Measurements from ENCODE around the gene CYTH3. TPM values are rescaled to one million over a fixed set of nuclear protein-coding genes. Genes with fewer than 3 reads are reported as not detected.

Gene CYTH3
- total and polyA plus RNA-seq, 2 of the 4 experiments (the other 2 are of a cell fraction) = 14.2 to 34.8 TPM

DNA sequence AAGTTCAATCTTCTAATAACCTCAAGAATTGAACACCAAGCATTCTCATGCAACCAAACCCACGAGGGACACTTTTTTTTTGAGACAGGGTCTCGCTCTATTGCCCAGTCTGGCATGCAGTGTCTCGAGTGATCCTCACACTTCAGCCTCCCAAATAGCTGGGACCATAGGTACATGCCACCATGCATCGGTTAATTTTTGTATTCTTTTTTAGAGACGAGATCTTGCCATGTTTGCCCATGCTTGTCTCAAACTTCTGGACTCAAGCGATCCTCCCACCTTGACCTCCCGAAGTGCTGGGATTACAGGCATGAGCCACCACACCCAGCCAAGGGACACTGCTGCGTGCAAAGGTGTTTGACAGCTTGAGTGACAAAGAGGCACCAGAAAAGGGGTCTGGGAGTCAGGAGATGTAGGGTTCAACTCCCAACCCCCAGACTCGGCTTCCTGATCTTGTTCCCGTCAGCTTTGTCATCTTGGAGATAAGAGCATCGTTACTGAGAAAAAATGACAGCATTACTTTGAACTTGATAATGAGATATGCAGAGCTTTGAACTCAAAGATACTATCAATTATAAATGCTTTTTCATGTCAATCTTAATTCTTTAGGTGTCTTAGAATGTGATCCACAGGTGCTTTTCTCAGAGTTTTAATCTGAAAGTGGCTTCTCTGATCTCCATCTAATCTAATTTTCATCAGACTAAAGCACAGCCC is 1.6 kb upstream of the CYTH3 start:
- DNase-seq (no peak), ATAC-seq (ENCODE audit: low read depth) (no peak)
- H2BK20ac ChIP-seq (ENCODE audit: low read depth, low read length) = no peak overlapping the region
- H3K9me1 ChIP-seq (ENCODE audit: insufficient read depth, low read length) = peaks cover 11% of the 10 kb centered on the region
- no peak overlapping the region for H3K4me2 ChIP-seq (ENCODE audit: low read depth, low read length)
- no TSS peak for BruUV-seq (replicated peaks)
- H4K5ac ChIP-seq (ENCODE audit: low read depth, low read length) = no peak overlapping the region
- no peak overlapping the region for H2BK5ac ChIP-seq (ENCODE audit: low read depth, low read length, poor library complexity, severe bottlenecking)
- peaks cover 21% of the 10 kb centered on the region; the same call in 1 of the 2 replicates for H4K20me1 ChIP-seq (ENCODE audit: insufficient read depth, low read length)
- ChIA-PET CTCF (no interaction called here), POLR2A (ENCODE audit: unreplicated experiment) (no interaction called here)
- H2AFZ ChIP-seq (replicated peaks; ENCODE audit: low read length, poor library complexity) = no peak overlapping the region
- no peak overlapping the region for H4K8ac ChIP-seq (ENCODE audit: low read depth in 2 of 2, low read length in 2 of 2)
- no peak overlapping the region; the same call in 1 of the 2 replicates for H3K18ac ChIP-seq (ENCODE audit: low read depth, low read length)
- no peak overlapping the region for H3K14ac ChIP-seq (replicated peaks; ENCODE audit: low read depth, low read length)
- no peaks in the 10 kb centered on the region for H3K36me3 ChIP-seq (ENCODE audit: control insufficient read depth, insufficient read depth, low read length)
- H3K9me3 ChIP-seq (ENCODE audit: control insufficient read depth, insufficient read depth, low read length) = no peaks in the 10 kb centered on the region
- H3K27me3 ChIP-seq (ENCODE audit: control insufficient read depth, insufficient read depth, low read length) = no peaks in the 10 kb centered on the region
- no peak overlapping the region for H3K23ac ChIP-seq (ENCODE audit: low read depth, low read length)
- no peak overlapping the region; the same call in 1 of the 2 replicates for H3K4ac ChIP-seq (ENCODE audit: low read depth, low read length)
- no peak overlapping the region for H2AK9ac ChIP-seq (replicated peaks; ENCODE audit: low read depth, low read length, poor library complexity)
- no peak overlapping the region for H3K9ac ChIP-seq (ENCODE audit: low read depth, low read length)
- no peak overlapping the region for H2BK15ac ChIP-seq (ENCODE audit: low read depth, low read length)
- peaks cover 14% of the 10 kb centered on the region for H3K4me1 ChIP-seq (ENCODE audit: control insufficient read depth, insufficient read depth, low read length)
- no peak overlapping the region for H3K56ac ChIP-seq (ENCODE audit: extremely low read depth, insufficient read depth, low read length)
- peak overlapping the region; percentile 73; the same call in 1 of the 2 replicates for H2AK5ac ChIP-seq (ENCODE audit: low read depth, low read length)
- intact Hi-C loops (cut with micrococcal nuclease) (loop anchor here (5.0 kb wide), 1 partner anchor 97 kb away; no protein-coding TSS in a partner anchor), in situ Hi-C loops (cut with MboI; ENCODE audit: low sequenced_read_pairs) (no loop called here), dilution Hi-C loops (cut with HindIII; ENCODE audit: low sequenced_read_pairs, unreplicated experiment) (no loop called here)
- peaks cover 20 to 33% of the 10 kb centered on the region in 2 experiments for H3K79me1 ChIP-seq (ENCODE audit: low read depth in 1 of 2, low read length in 2 of 2)
- H3K4me3 ChIP-seq (ENCODE audit: insufficient read depth, low read depth, low read length) = no peak overlapping the region
- WGBS, 2 experiments (ENCODE audit: extremely low coverage in 2 of 2, insufficient read length in 1 of 2) = 95% methylated on average over 6 of the region's 11 CpGs; no CpG with 5 or more reads in 1 of the 2 experiments
- H2BK120ac ChIP-seq (ENCODE audit: low read depth, low read length) = peak overlapping the region; percentile 17; the same call in 1 of the 2 replicates
- no peak overlapping the region for H3K27ac ChIP-seq (ENCODE audit: insufficient read depth, low read length)
- H4K91ac ChIP-seq (ENCODE audit: insufficient read depth, low read depth, low read length) = no peak overlapping the region
- no peak for TF ChIP-seq MXI1 (IDR thresholded peaks at IDR 0.05; ENCODE audit: borderline replicate concordance, low read depth, low read length)
- TF ChIP-seq, protein P1, sequence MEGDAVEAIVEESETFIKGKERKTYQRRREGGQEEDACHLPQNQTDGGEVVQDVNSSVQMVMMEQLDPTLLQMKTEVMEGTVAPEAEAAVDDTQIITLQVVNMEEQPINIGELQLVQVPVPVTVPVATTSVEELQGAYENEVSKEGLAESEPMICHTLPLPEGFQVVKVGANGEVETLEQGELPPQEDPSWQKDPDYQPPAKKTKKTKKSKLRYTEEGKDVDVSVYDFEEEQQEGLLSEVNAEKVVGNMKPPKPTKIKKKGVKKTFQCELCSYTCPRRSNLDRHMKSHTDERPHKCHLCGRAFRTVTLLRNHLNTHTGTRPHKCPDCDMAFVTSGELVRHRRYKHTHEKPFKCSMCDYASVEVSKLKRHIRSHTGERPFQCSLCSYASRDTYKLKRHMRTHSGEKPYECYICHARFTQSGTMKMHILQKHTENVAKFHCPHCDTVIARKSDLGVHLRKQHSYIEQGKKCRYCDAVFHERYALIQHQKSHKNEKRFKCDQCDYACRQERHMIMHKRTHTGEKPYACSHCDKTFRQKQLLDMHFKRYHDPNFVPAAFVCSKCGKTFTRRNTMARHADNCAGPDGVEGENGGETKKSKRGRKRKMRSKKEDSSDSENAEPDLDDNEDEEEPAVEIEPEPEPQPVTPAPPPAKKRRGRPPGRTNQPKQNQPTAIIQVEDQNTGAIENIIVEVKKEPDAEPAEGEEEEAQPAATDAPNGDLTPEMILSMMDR (conservative IDR thresholded peaks at IDR 0.05; ENCODE audit: low read depth, low read length) = no peak
- TF ChIP-seq MAZ (IDR thresholded peaks at IDR 0.05; ENCODE audit: borderline replicate concordance, low read depth, low read length) = no peak
- TF ChIP-seq, protein P2, sequence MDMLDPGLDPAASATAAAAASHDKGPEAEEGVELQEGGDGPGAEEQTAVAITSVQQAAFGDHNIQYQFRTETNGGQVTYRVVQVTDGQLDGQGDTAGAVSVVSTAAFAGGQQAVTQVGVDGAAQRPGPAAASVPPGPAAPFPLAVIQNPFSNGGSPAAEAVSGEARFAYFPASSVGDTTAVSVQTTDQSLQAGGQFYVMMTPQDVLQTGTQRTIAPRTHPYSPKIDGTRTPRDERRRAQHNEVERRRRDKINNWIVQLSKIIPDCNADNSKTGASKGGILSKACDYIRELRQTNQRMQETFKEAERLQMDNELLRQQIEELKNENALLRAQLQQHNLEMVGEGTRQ (IDR thresholded peaks at IDR 0.05; ENCODE audit: low read depth, low read length) = no peak
- TF ChIP-seq BHLHE40 (IDR thresholded peaks at IDR 0.05; ENCODE audit: low read depth, low read length) = no peak
- TF ChIP-seq, protein P3, sequence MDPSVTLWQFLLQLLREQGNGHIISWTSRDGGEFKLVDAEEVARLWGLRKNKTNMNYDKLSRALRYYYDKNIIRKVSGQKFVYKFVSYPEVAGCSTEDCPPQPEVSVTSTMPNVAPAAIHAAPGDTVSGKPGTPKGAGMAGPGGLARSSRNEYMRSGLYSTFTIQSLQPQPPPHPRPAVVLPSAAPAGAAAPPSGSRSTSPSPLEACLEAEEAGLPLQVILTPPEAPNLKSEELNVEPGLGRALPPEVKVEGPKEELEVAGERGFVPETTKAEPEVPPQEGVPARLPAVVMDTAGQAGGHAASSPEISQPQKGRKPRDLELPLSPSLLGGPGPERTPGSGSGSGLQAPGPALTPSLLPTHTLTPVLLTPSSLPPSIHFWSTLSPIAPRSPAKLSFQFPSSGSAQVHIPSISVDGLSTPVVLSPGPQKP (IDR thresholded peaks at IDR 0.05; ENCODE audit: borderline replicate concordance, low read depth, low read length) = no peak
- TF ChIP-seq MAFK (IDR thresholded peaks at IDR 0.05; ENCODE audit: low read depth, low read length) = no peak
- TF ChIP-seq CHD1 (IDR thresholded peaks at IDR 0.05; ENCODE audit: low read depth, low read length) = no peak
- TF ChIP-seq RAD21 (IDR thresholded peaks at IDR 0.05; ENCODE audit: low read length) = no peak
- TF ChIP-seq POLR2A (IDR thresholded peaks at IDR 0.05; ENCODE audit: low read depth, low read length) = no peak
- TF ChIP-seq FOS (IDR thresholded peaks at IDR 0.05; ENCODE audit: low read depth, low read length) = no peak
- no peak for TF ChIP-seq RCOR1 (IDR thresholded peaks at IDR 0.05; ENCODE audit: insufficient replicate concordance, low read length)
- TF ChIP-seq CEBPB (IDR thresholded peaks at IDR 0.05; ENCODE audit: low read depth, low read length) = no peak
- no peak for TF ChIP-seq NFE2L2 (IDR thresholded peaks at IDR 0.05; ENCODE audit: low read depth, low read length)
- no peak for TF ChIP-seq SMC3 (IDR thresholded peaks at IDR 0.05; ENCODE audit: low read depth, low read length)
